ENCODE results near the gene LSM3.

Gene LSM3

DNA sequence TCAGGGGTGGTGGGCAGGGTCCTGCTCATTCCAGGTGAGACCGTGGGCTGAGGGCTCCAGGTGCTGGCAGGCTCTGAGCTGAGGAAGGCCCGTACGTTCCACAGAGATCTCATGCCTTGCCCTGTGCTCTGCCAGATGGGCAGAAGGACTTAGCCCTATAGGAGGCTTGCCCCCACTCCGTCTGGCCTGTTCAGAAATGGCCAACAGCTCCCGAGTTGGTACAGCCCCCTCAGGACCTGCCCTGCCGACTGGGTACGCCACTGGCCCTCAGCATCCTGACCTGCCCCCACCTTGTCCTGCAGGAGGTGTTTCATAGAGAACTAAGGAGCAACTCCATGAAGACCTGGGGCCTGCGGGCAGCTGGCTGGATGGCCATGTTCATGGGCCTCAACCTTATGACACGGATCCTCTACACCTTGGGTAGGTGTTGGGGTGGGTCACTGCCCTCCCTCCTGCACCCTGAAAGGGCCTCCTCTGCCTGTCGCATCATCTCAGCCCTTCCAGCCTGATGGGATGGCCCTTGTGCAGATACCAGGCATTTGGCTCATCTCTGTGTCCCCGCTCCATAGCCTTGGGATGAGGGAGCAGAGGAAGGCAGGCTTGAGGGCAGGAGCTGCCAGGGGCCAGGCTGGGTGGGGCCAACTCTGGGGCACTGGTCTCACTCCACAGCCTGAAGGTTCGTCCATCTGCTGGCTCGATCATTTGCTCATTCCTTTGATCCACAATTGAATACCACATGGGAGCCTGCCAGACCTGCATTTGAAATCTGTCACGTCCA, 39.5 kb upstream of the LSM3 start:
- no peak overlapping the region for H3K27ac ChIP-seq
- TF ChIP-seq, protein P1, sequence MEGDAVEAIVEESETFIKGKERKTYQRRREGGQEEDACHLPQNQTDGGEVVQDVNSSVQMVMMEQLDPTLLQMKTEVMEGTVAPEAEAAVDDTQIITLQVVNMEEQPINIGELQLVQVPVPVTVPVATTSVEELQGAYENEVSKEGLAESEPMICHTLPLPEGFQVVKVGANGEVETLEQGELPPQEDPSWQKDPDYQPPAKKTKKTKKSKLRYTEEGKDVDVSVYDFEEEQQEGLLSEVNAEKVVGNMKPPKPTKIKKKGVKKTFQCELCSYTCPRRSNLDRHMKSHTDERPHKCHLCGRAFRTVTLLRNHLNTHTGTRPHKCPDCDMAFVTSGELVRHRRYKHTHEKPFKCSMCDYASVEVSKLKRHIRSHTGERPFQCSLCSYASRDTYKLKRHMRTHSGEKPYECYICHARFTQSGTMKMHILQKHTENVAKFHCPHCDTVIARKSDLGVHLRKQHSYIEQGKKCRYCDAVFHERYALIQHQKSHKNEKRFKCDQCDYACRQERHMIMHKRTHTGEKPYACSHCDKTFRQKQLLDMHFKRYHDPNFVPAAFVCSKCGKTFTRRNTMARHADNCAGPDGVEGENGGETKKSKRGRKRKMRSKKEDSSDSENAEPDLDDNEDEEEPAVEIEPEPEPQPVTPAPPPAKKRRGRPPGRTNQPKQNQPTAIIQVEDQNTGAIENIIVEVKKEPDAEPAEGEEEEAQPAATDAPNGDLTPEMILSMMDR (conservative IDR thresholded peaks at IDR 0.05) = no peak

DNA sequence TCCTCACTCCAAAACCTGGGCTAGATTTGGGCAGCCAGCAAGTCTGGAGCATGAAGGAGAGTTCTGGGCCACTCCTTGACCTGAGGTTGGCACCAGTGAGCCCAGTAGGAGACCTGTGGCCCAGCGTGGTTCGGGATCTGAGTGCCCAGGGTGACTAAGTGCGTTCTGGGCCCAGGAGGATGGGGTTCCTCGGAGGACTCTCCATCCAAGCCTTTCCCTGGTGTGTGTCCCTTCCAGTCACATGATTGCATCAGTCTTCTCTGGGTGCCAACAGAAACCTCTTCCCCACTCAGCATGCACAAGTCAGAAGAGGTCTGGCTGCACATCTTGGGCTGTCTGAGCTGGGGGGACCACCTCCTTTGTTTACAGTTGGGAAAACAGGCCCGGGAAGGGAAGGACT, 38.8 kb upstream of the LSM3 start:
- TF ChIP-seq, protein P1 (conservative IDR thresholded peaks at IDR 0.05) = no peak
- H3K27ac ChIP-seq = no peak overlapping the region

DNA sequence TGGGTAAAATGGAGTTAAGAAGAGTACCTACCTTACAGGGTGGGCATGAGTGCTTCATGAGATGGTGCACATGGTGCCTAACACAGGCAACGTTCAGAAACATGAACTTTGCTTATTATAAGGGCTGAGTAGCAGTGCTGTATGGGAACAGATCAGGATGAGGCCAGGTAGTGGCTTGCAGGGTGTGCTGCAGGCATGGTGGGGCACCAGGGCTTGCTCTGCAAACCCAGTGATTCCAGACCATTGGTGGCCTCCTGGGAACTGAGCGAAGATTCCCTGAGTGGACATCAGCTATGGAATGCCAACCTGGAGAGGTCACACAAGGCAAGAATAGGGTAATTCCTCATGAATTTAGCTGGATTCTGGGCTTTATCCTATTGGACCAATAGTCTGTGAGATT, 37.9 kb upstream of the LSM3 start:
- TF ChIP-seq, protein P1 (conservative IDR thresholded peaks at IDR 0.05) = no peak
- no peak overlapping the region for H3K27ac ChIP-seq

DNA sequence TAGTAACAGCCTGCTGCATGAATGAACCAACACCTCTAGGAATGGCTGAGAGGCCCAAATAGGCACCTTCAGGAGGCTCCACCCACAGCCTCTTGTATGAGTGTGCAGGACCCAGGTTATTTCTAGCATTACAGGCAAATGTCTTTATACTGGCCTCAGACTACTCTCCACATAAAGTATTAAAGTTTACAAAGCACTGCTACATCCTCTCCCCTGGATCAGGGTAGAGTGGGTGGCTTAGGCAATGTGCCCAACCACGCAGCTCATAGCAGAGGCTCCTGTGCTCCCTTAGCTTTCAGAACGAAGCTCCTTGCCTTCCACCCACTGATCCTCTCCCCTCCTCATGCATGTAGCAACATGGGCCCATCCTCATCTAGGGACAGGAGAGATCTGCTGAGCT, 37.5 kb upstream of the LSM3 start:
- TF ChIP-seq, protein P1 (conservative IDR thresholded peaks at IDR 0.05) = no peak
- no peak overlapping the region for H3K27ac ChIP-seq

DNA sequence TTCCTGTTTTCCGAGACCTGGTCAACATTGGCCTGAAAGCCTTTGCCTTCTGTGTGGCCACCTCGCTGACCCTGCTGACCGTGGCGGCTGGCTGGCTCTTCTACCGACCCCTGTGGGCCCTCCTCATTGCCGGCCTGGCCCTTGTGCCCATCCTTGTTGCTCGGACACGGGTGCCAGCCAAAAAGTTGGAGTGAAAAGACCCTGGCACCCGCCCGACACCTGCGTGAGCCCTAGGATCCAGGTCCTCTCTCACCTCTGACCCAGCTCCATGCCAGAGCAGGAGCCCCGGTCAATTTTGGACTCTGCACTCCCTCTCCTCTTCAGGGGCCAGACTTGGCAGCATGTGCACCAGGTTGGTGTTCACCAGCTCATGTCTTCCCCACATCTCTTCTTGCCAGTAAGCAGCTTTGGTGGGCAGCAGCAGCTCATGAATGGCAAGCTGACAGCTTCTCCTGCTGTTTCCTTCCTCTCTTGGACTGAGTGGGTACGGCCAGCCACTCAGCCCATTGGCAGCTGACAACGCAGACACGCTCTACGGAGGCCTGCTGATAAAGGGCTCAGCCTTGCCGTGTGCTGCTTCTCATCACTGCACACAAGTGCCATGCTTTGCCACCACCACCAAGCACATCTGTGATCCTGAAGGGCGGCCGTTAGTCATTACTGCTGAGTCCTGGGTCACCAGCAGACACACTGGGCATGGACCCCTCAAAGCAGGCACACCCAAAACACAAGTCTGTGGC, 36.8 kb upstream of the LSM3 start:
- TF ChIP-seq, protein P1 (conservative IDR thresholded peaks at IDR 0.05) = no peak
- no peak overlapping the region for H3K27ac ChIP-seq

DNA sequence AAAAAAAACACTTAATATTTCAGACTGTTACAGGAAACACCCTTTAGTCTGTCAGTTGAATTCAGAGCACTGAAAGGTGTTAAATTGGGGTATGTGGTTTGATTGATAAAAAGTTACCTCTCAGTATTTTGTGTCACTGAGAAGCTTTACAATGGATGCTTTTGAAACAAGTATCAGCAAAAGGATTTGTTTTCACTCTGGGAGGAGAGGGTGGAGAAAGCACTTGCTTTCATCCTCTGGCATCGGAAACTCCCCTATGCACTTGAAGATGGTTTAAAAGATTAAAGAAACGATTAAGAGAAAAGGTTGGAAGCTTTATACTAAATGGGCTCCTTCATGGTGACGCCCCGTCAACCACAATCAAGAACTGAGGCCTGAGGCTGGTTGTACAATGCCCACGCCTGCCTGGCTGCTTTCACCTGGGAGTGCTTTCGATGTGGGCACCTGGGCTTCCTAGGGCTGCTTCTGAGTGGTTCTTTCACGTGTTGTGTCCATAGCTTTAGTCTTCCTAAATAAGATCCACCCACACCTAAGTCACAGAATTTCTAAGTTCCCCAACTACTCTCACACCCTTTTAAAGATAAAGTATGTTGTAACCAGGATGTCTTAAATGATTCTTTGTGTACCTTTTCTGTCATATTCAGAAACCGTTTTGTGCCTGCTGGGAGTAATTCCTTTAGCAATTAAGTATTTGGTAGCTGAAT, 35.9 kb upstream of the LSM3 start:
- no peak overlapping the region for H3K27ac ChIP-seq

More for the DNA sequence above, 35.9 kb upstream of the LSM3 start:
- TF ChIP-seq, protein P1 (conservative IDR thresholded peaks at IDR 0.05) = no peak
